AG08396 (cell line): ENCODE measurements around the gene RBM42.
"Not testable (repeated sequence)": the region's sequence is repeated elsewhere in the genome, so short reads cannot be mapped to it uniquely, and the experiment has no call there.

Experiments used
- DNase-seq: peaks from one replicate; pipeline ENCODE4 v3.0.0; 2012; ENCODE audit warnings: low spot score, mixed read lengths

RBM42 gene

GRCh38 chr19:35654828-35655227 is 26.0 kb downstream of the RBM42 start:
- DNase-seq: not testable (repeated sequence)

GRCh38 chr19:35655600-35655999 is 26.8 kb downstream of the RBM42 start:
- no peak for DNase-seq

GRCh38 chr19:35656700-35657099 is 27.9 kb downstream of the RBM42 start:
- no peak for DNase-seq

- no peak for DNase-seq
Measured at GRCh38 chr19:35657904-35658700, 29.3 kb downstream of the RBM42 start.

GRCh38 chr19:35661995-35662340 is 33.1 kb downstream of the RBM42 start:
- DNase-seq: no peak

GRCh38 chr19:35663981-35664380 is 35.1 kb downstream of the RBM42 start:
- DNase-seq: no peak

- no peak for DNase-seq
Measured at GRCh38 chr19:35665157-35665556, 36.3 kb downstream of the RBM42 start.

- DNase-seq: no peak
Measured at GRCh38 chr19:35665604-35666003, 36.8 kb downstream of the RBM42 start.

GRCh38 chr19:35666251-35666913 is 37.5 kb downstream of the RBM42 start, which contains the start of gene UPK1A:
TSS of gene UPK1A (plus strand) at chr19:35666517. CDS start at chr19:35666813, 296 bp downstream.
- DNase-seq: no peak

GRCh38 chr19:35669566-35669965 is 40.7 kb downstream of the RBM42 start:
- DNase-seq: no peak

- DNase-seq: no peak
Measured at GRCh38 chr19:35669974-35670373, 41.1 kb downstream of the RBM42 start.

GRCh38 chr19:35670686-35671085 is 41.9 kb downstream of the RBM42 start:
- no peak for DNase-seq

- DNase-seq: no peak
Measured at GRCh38 chr19:35671818-35672217, 43.0 kb downstream of the RBM42 start.

GRCh38 chr19:35673121-35673804 is 44.4 kb downstream of the RBM42 start:
- DNase-seq: peak; percentile 86

- DNase-seq: no peak
Measured at GRCh38 chr19:35675589-35676140, 46.8 kb downstream of the RBM42 start.
